GM12891 (cell line): ENCODE data around the gene CCDC170.

Experiments used
- POLR2A ChIP-seq: IDR thresholded peaks from 2 replicates; pipeline ENCODE4 v1.6.1; 2011; ENCODE audit warnings: low read depth, low read length, control low read depth
- POLR2AphosphoS5 ChIP-seq: IDR thresholded peaks from 2 replicates; pipeline ENCODE4 v1.6.1; 2011; ENCODE audit warnings: low read depth, low read length, control low read depth
- POU2F2 ChIP-seq: IDR thresholded peaks from 2 replicates; pipeline ENCODE4 v1.6.1; 2011; ENCODE audit warnings: low read depth, mild to moderate bottlenecking, control low read depth, low read length, moderate library complexity
- SPI1 ChIP-seq: IDR thresholded peaks from 2 replicates; pipeline ENCODE4 v1.6.1; 2011; ENCODE audit warnings: low read depth, low read length, control low read depth
- TAF1 ChIP-seq: IDR thresholded peaks from 2 replicates; pipeline ENCODE4 v1.6.1; 2011; ENCODE audit warnings: low read depth, low read length, control low read depth

DNA sequence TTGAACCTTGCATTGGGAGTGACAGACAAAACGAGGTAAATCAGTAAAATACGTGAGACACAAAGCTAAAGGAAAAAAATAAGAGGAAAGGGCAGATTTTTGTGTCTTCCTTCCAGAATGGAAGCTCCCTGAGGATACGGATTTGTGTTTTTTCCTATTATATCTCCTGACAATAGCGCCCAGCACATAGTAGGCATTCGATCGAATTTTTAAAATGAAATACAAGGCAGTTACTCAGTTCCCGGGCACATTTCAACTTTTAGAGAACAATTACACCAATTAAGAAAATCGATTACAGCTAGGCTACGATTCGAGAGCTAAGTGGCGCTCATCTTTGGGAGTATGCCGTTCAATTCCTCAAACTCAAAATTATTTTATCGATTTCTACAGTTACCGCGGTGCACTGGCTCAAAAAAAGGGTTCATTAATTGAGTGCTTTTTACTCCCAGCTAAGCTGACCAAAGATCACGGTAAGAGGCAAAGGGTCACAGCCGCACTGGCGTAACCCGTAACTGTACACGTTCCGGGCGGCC is 42.3 kb upstream of the CCDC170 start:
- TF ChIP-seq POLR2A (no peak), POLR2AphosphoS5 (no peak), TAF1 (no peak), SPI1 (no peak), POU2F2 (no peak)
